Coronary artery (tissue), 2 donors: ENCODE data around the gene TMEM37.
"Not testable (repeated sequence)": the region's sequence is repeated elsewhere in the genome, so short reads cannot be mapped to it uniquely, and the experiment has no call there.

Source experiments
- DNase-seq: peaks from one replicate; pipeline ENCODE4 v3.0.0-alpha.2; 2017; ENCODE audit warnings: low spot score
- H3K27ac ChIP-seq, 2 donors: fragments of 200-600 bp; sonication (generic); one replicate each; pipeline ENCODE4 v1.5.1; 2016 to 2019
- H3K4me3 ChIP-seq: fragments of 200-600 bp; sonication (generic); 2 replicates; pipeline ENCODE4 v1.5.1; 2016; ENCODE audit warnings: mild to moderate bottlenecking, moderate library complexity
- TF ChIP-seq, protein P1 (sequence below): fragments of 200-600 bp; sonication (generic); IDR thresholded peaks from one replicate; pipeline ENCODE4 v1.5.1; 2019; ENCODE audit warnings: antibody characterized with exemption

Gene TMEM37

GRCh38 chr2:119393971-119394748 lies 37.5 kb upstream of the TMEM37 start:
- no peak for DNase-seq
- Histone ChIP-seq H3K27ac (no peak overlapping the region), H3K4me3 (no peak overlapping the region)
- TF ChIP-seq, protein P1, sequence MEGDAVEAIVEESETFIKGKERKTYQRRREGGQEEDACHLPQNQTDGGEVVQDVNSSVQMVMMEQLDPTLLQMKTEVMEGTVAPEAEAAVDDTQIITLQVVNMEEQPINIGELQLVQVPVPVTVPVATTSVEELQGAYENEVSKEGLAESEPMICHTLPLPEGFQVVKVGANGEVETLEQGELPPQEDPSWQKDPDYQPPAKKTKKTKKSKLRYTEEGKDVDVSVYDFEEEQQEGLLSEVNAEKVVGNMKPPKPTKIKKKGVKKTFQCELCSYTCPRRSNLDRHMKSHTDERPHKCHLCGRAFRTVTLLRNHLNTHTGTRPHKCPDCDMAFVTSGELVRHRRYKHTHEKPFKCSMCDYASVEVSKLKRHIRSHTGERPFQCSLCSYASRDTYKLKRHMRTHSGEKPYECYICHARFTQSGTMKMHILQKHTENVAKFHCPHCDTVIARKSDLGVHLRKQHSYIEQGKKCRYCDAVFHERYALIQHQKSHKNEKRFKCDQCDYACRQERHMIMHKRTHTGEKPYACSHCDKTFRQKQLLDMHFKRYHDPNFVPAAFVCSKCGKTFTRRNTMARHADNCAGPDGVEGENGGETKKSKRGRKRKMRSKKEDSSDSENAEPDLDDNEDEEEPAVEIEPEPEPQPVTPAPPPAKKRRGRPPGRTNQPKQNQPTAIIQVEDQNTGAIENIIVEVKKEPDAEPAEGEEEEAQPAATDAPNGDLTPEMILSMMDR, result no peak

DNA sequence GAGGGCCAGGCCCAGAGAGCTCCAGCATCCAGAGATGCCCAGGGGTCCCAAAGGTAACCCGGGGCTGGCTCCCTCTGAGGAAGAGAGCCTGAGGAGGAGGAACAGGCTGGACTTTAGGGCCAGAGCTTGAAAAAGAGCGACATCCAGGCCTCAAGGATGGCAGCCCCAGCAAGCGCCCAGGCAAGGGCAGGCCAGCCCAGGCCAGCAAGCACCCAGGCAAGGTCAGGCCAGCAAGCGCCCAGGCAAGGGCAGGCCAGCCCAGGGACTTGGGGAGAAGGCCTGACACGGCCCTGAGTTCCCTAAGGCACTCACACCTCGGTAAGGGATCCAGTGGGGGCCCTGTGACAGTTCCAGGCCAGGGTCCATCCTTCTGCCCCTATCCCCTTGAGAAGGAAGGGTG lies 34.5 kb upstream of the TMEM37 start:
- no peak for DNase-seq
- H3K27ac ChIP-seq, result no peak overlapping the region
- TF ChIP-seq, protein P1, result no peak

GRCh38 chr2:119402106-119402505 lies 29.5 kb upstream of the TMEM37 start:
- TF ChIP-seq, protein P1, result no peak
- no peak for DNase-seq
- H3K4me3 ChIP-seq, result no peak overlapping the region
- no peak overlapping the region for H3K27ac ChIP-seq

More for the DNA sequence above, 34.5 kb upstream of the TMEM37 start:
- no peak overlapping the region for H3K4me3 ChIP-seq

DNA sequence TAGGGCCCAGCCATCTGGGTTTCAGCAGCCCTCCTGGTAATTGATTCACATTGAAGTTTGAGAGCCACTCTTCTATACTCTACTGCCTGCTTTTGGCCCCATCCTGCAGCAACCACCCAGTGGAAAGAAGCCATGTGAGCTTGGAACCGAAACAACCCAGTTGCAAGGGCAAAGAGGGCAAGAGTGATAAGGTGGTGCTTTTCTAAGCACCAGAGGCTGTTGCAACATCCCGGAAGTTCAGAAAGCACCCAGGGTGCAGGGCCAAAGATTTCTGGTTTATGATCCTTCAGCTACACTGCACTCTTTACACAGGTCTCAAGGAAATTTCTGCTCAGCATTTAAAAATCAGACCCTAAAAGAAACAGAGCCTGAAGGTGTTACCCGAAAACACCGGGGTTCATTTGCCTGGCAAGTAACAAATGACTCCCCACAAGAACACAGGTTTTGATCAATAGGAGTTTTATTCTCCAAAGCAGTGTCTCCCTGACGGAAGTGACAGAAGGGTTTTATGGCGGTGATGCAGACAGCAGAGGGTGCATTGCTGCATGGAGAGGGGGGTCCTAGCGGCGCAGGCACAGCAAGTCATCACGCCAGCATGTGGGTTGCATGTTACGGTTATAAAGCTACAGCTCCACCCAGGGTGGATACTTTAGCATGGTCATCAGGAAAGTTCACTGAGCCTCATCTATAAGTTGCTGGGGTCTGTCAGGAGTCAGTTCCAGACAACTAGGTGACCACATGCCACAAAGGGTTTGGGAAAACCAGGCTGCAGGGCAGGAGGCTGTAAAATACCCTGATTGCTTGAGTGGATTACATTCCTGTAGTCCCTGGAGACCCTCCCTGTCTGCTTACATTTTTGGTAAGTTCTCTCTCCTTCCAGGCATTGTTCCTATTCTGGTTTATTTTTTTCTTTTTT lies 28.8 kb upstream of the TMEM37 start:
- no peak overlapping the region for H3K27ac ChIP-seq
- TF ChIP-seq, protein P1, result no peak
- no peak for DNase-seq
- H3K4me3 ChIP-seq, result no peak overlapping the region

GRCh38 chr2:119403618-119404017 lies 28.0 kb upstream of the TMEM37 start:
- not testable (repeated sequence) for DNase-seq, H3K27ac ChIP-seq, H3K4me3 ChIP-seq

- no peak for DNase-seq
- H3K4me3 ChIP-seq, result no peak overlapping the region
- H3K27ac ChIP-seq, result no peak overlapping the region
- TF ChIP-seq, protein P1, result no peak
Observed at GRCh38 chr2:119405151-119405550, 26.5 kb upstream of the TMEM37 start.

DNA sequence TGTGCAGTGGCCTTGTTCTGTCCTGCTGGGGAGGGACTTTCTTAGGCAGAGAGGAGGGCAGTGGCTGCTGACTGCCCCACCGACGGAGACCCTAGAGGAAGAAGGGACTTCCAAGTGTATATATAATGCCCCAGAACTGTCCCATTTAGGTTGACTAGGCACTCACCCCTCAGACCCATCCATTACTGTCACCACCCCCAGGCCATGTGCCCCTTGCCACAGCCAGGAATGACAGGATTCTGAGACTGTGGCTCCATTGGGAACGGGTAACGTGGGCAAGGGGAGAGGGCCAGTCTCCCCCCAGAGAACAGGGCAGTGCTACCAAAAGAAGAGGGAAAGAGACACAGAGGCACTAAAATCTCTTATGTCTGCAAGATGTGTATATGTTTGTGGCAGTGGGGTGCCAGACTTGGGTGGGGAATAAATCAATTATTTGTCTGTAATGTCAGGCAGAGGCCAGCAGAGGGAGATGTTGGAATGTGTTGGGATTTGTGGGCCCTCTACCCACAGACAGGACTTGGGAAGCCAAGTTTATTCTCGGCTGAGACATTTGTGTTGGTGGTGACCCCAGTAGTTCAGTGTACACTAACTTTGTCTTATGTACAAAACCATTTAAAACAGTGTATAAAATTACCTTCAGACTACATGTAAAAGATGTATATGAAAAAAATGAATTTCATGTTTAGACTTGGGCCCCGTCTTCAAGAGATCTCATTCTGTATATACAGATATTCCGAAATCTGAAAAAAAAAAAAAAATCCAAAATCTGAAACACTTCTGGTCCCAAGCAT lies 24.0 kb upstream of the TMEM37 start:
- no peak for DNase-seq
- Histone ChIP-seq H3K27ac (no peak overlapping the region), H3K4me3 (no peak overlapping the region)
- TF ChIP-seq, protein P1, result peak; percentile 84
